Nephron (organoid): ENCODE data around the gene STX5.

Source experiments
- H3K27ac Mint-ChIP-seq, 3 experiments: 2 replicates each; pipeline ENCODE4 v1.8.0; 2020; ENCODE audit warnings: mixed read lengths in 3 of 3, mild to moderate bottlenecking in 2 of 3, moderate library complexity in 1 of 3
- H3K27me3 Mint-ChIP-seq: 2 replicates; pipeline ENCODE4 v1.8.0; 2021; ENCODE audit warnings: low read depth, mild to moderate bottlenecking, moderate library complexity, mixed read lengths
- H3K36me3 Mint-ChIP-seq: 2 replicates; pipeline ENCODE4 v1.8.0; 2020; ENCODE audit warnings: low read depth, mixed read lengths
- H3K4me1 Mint-ChIP-seq: 2 replicates; pipeline ENCODE4 v1.8.0; 2020; ENCODE audit warnings: mixed read lengths
- H3K4me3 Mint-ChIP-seq, 3 experiments: 2 replicates each; pipeline ENCODE4 v1.8.0; 2020; ENCODE audit warnings: mild to moderate bottlenecking in 3 of 3, mixed read lengths in 3 of 3, moderate library complexity in 2 of 3
- H3K9me3 Mint-ChIP-seq: 2 replicates; pipeline ENCODE4 v1.8.0; 2020; ENCODE audit warnings: mixed read lengths
- CTCF ChIP-seq, 3 experiments: fragments of 200-600 bp; sonication (generic); IDR thresholded peaks; one replicate each; pipeline ENCODE4 v1.5.0; 2021; ENCODE audit warnings: antibody characterized with exemption in 3 of 3; ENCODE audit not compliant: unreplicated experiment in 3 of 3

STX5 gene

DNA sequence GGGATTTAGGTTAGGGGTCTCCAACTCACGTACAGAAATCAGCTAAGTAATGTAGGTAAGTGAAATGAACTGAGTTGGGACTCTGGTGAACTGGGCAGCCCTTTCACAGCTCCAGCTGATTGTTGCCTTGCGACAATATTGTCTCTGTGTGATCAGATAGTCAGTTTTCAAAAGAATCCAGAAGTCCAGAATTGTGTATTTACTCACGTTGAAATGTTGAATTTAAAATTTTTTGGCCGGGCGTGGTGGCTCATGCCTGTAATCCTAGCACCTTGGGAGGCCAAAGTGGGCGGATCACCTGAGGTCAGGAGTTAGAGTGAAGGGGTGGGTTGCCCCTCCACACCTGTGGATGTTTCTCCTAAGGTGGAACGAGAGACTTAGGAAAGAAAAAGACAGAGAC is 26.4 kb upstream of the STX5 start:
- Mint-ChIP-seq H3K4me3 (peak overlapping the region; percentile 95 to 96 (median 96)), H3K9me3 (no peaks in the 10 kb centered on the region), H3K36me3 (peaks cover 25% of the 10 kb centered on the region), H3K27ac (peak overlapping the region; percentile 63 to 84 (median 72)), H3K27me3 (no peaks in the 10 kb centered on the region), H3K4me1 (peaks cover 63% of the 10 kb centered on the region)
- TF ChIP-seq CTCF (IDR thresholded peaks at IDR 0.05; ENCODE audit: unreplicated experiment in 3 of 3) = no peak

GRCh38 chr11:62857541-62857982 is 25.7 kb upstream of the STX5 start:
- Mint-ChIP-seq H3K27me3 (no peaks in the 10 kb centered on the region), H3K4me3 (peak overlapping the region; percentile 95 to 96 (median 96)), H3K36me3 (peaks cover 31% of the 10 kb centered on the region), H3K9me3 (no peaks in the 10 kb centered on the region), H3K27ac (peak overlapping the region; percentile 63 to 84 (median 72)), H3K4me1 (peaks cover 65% of the 10 kb centered on the region)
- no peak for TF ChIP-seq CTCF (IDR thresholded peaks at IDR 0.05; ENCODE audit: unreplicated experiment in 3 of 3)

DNA sequence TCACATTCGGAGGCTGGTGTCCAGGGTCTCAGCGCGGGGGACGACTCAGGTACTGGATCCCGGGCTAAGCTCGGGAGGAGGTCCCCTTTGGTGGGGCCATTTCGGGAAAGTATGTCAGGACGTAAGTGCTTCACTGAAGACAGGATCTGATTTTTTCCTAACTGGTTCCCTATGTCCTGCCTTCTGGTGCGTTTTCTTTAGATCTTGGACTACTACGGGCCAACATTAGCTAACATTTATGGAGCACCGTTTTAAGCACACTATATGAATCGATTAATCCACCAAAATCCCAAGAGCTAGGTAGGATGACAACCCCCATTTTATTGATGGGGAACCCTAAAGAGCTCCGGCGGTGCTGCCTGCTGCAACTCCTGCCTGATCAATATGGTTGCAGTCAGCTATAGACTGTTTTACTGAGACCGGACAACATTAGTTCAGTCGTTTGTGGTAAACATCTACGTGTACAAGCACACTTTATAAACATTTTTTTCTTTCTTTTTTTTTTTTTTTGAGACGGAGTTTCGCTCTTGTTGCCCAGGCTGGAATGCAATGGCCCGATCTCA is 24.6 kb upstream of the STX5 start:
- Mint-ChIP-seq H3K9me3 (no peaks in the 10 kb centered on the region), H3K27ac (peak overlapping the region; percentile 88 to 94 (median 93)), H3K4me3 (peak overlapping the region; percentile 95 to 96 (median 96)), H3K36me3 (peaks cover 40% of the 10 kb centered on the region), H3K4me1 (peaks cover 70% of the 10 kb centered on the region), H3K27me3 (no peaks in the 10 kb centered on the region)
- TF ChIP-seq CTCF (IDR thresholded peaks at IDR 0.05; ENCODE audit: unreplicated experiment in 3 of 3) = no peak

- Mint-ChIP-seq H3K36me3 (peaks cover 41% of the 10 kb centered on the region), H3K27me3 (no peaks in the 10 kb centered on the region), H3K4me3 (peak overlapping the region; percentile 95 to 96 (median 96)), H3K27ac (peak overlapping the region; percentile 88 to 94 (median 93)), H3K9me3 (no peaks in the 10 kb centered on the region), H3K4me1 (peaks cover 70% of the 10 kb centered on the region)
- TF ChIP-seq CTCF (IDR thresholded peaks at IDR 0.05; ENCODE audit: unreplicated experiment in 3 of 3) = no peak
Measured at GRCh38 chr11:62855571-62856332, 23.9 kb upstream of the STX5 start.

GRCh38 chr11:62854825-62855570 is 23.1 kb upstream of the STX5 start:
- peak overlapping the region; percentile 88 to 94 (median 93) for H3K27ac Mint-ChIP-seq
- peaks cover 41% of the 10 kb centered on the region for H3K36me3 Mint-ChIP-seq
- peak overlapping the region; percentile 95 to 96 (median 96) for H3K4me3 Mint-ChIP-seq
- H3K27me3 Mint-ChIP-seq = no peaks in the 10 kb centered on the region
- H3K4me1 Mint-ChIP-seq = peaks cover 65% of the 10 kb centered on the region
- H3K9me3 Mint-ChIP-seq = no peaks in the 10 kb centered on the region
- TF ChIP-seq CTCF (IDR thresholded peaks at IDR 0.05; ENCODE audit: unreplicated experiment in 3 of 3) = no peak
